Stomach smooth muscle (tissue), 2 donors: ENCODE data around the gene NCOR1.
A peak's percentile ranks its signal among the peaks of the same experiment; 100 is the strongest.
"Not testable (repeated sequence)": the region's sequence is repeated elsewhere in the genome, so short reads cannot be mapped to it uniquely, and the experiment has no call there.

ENCODE experiments used
- H3K27ac ChIP-seq: one replicate; pipeline ENCODE4 v1.7.0; 2013; ENCODE audit warnings: mild to moderate bottlenecking, low read length, inconsistent platforms
- H3K27me3 ChIP-seq, 2 donors: one replicate each; pipeline ENCODE4 v1.7.0; 2013; ENCODE audit warnings: low read length in 2 of 2; ENCODE audit not compliant: insufficient read depth in 2 of 2, control insufficient read depth in 1 of 2
- H3K36me3 ChIP-seq, 2 donors: one replicate each; pipeline ENCODE4 v1.7.0; 2013; ENCODE audit warnings: low read length in 2 of 2; ENCODE audit not compliant: control insufficient read depth in 2 of 2, insufficient read depth in 2 of 2
- H3K4me1 ChIP-seq: one replicate; pipeline ENCODE4 v1.7.0; 2013; ENCODE audit warnings: low read length; ENCODE audit not compliant: control insufficient read depth, insufficient read depth
- H3K4me3 ChIP-seq, 2 donors: one replicate each; pipeline ENCODE4 v1.7.0; 2013; ENCODE audit warnings: low read length in 2 of 2
- H3K9ac ChIP-seq, 2 donors: one replicate each; pipeline ENCODE4 v1.7.0; 2013; ENCODE audit warnings: low read length in 2 of 2, mild to moderate bottlenecking in 1 of 2
- H3K9me3 ChIP-seq, 2 donors: one replicate each; pipeline ENCODE4 v1.7.0; 2013; ENCODE audit warnings: low read length in 2 of 2; ENCODE audit not compliant: control insufficient read depth in 2 of 2
- donor health status: healthy.
- donor health status: Pancreatic carcinoma.

Gene NCOR1

DNA sequence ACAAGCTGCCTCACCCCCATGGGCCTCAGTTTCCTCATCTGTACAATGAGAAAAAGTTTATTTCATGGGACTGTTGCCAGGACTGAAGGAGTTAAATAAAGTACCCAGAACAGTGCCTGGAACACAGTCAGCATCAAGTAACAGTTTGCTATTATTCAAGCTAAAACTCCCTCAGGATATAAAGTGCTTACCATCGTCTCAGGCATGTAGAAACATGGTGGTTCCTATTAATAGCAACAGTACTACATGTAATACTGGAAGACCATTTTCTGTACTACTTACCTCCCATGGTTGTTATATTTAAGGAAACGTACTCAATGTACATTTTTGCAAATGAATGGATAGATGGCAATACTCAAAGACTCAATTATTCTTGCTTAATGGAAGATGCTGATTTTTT is 93.4 kb downstream of the NCOR1 start:
- no peaks in the 10 kb centered on the region for H3K4me1 ChIP-seq
- peaks cover 14 to 37% of the 10 kb centered on the region in 2 donors for H3K36me3 ChIP-seq
- H3K27me3 ChIP-seq, result no peaks in the 10 kb centered on the region
- H3K4me3 ChIP-seq, result no peak overlapping the region
- H3K9ac ChIP-seq, result no peak overlapping the region
- H3K27ac ChIP-seq, result no peak overlapping the region
- no peaks in the 10 kb centered on the region for H3K9me3 ChIP-seq

DNA sequence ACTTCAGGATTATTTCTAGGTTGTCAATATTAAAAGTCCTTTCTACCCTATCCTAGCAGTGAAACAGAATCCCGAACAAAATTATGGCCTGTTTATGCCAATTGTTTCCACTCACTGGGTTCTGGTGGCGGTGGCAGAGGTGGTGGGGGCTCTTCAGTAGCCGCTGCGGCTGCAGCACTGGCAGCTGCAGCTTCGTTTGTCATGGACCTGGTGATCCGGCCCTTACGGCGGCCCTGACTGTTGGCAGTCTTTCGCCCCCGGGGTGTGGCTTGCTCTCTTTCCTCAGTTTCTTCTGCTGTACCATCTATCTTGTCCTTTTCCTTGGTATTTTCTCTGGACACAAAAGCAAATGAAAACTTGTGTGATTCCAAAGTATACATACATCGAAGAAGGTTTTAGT is 94.4 kb downstream of the NCOR1 start:
- Histone ChIP-seq H3K27ac (no peak overlapping the region), H3K36me3 (peaks cover 14 to 34% of the 10 kb centered on the region in 2 donors), H3K9ac (no peak overlapping the region), H3K27me3 (no peaks in the 10 kb centered on the region), H3K9me3 (no peaks in the 10 kb centered on the region), H3K4me3 (no peak overlapping the region), H3K4me1 (no peaks in the 10 kb centered on the region)

DNA sequence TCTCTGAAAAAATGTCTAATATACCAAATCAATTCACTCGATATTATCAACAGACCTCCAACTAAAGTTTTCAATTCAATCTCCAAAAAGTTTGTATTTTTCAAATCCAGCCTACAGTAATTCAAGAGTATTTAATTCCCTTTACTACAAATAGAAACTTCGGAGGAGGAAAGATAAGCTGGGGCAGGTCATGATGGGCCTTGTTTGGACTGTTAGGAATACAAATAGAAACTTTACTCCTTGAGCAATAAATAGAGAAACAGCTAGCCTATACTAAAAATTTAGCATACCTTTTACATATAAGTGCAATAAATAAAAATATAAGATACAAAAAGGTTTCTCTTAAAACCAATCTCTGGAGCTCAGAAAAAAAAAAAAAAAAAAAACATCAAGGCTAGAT is 98.2 kb downstream of the NCOR1 start:
- Histone ChIP-seq H3K36me3 (peaks cover 19 to 45% of the 10 kb centered on the region in 2 donors), H3K9me3 (no peaks in the 10 kb centered on the region), H3K4me1 (no peaks in the 10 kb centered on the region), H3K27ac (no peak overlapping the region), H3K4me3 (no peak overlapping the region), H3K27me3 (no peaks in the 10 kb centered on the region), H3K9ac (no peak overlapping the region)

DNA sequence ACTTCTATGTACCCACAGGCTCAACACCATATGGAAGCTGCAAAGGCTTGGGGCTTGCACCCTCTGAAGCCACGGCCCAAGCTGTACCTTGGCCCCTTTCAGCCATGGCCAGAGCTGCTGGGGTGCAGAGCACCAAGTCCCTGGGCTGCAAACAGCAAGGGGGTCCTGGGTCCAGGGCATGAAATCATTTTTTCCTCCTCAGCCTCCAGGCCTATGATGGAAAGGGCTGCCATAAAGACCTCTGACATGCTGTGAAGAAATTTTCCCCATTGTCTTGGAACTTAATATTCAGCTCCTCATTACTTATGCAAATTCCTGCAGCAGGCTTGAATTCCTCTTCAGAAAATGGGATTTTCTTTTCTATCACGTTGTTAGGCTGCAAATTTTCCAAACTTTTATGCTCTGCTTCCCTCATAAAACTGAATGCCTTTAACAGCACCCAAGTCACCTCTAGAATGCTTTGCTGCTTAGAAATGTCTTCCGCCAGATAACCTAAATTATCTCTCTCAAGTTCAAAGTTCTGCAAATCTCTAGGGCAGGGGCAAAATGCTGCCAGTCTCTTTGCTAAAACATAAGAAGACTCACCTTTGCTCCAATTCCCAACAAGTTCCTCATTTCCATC is 100.1 kb downstream of the NCOR1 start:
- not testable (repeated sequence) for H3K9ac ChIP-seq, H3K4me1 ChIP-seq, H3K9me3 ChIP-seq, H3K4me3 ChIP-seq, H3K27me3 ChIP-seq, H3K27ac ChIP-seq
- H3K36me3 ChIP-seq, result peaks cover 16 to 39% of the 10 kb centered on the region in 2 donors

DNA sequence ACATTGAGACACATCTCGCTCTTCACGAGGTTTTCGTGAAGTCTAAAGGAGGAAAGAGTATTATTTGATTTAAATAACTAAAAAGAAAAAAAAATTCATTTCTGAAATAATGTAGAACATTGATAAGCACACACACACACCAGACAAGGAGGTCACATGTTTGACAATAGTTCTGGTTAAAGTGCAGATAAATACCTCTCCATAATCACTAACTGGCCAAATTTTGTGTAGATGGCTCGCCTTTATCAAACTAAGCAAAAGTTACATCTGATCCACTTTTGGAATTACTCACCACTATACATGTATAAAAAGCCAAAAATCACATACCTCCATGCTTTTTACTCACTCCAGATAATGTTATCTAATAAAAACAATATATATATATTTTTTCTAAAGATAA is 106.5 kb downstream of the NCOR1 start:
- peaks cover 3% of the 10 kb centered on the region for H3K4me1 ChIP-seq
- no peak overlapping the region for H3K9ac ChIP-seq
- no peak overlapping the region for H3K4me3 ChIP-seq
- H3K27ac ChIP-seq, result no peak overlapping the region
- H3K9me3 ChIP-seq, result no peaks in the 10 kb centered on the region
- H3K36me3 ChIP-seq, result peaks cover 0 to 5% of the 10 kb centered on the region in 2 donors
- H3K27me3 ChIP-seq, result no peaks in the 10 kb centered on the region

GRCh38 chr17:16108386-16108785 is 106.9 kb downstream of the NCOR1 start:
- Histone ChIP-seq H3K4me3 (no peak overlapping the region), H3K36me3 (peaks cover 0 to 6% of the 10 kb centered on the region in 2 donors), H3K27ac (no peak overlapping the region), H3K27me3 (no peaks in the 10 kb centered on the region), H3K9me3 (no peaks in the 10 kb centered on the region), H3K9ac (no peak overlapping the region), H3K4me1 (peaks cover 3% of the 10 kb centered on the region)

DNA sequence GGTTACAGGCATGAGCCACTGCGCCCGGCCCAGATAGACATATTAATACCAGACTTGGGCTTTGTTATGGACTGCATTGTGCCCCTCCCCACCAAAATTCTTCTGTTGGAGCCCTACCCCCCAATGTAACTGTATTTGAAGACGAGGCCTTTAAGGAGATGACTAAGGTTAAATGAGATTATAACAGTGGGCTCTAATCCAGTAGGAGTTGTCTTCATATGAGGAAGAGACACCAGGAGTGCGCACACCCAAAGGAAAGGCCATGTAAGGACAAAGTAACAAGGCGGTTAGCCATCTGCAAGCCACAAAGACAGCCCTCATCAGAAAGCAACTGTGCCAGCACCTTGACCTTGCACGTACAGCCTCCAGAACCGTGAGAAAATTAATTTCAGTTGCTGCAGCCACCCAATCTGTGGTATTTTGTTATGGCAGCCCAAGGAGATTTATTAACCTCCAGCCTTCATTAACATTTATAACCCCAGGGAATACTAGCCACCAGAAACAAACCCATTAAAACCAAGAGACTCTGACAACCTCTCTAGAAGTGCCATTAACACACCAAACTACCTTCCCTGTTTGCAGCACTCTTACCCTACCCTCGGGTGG is 108.1 kb downstream of the NCOR1 start:
- peak overlapping the region; percentile 11 for H3K27ac ChIP-seq
- H3K36me3 ChIP-seq, result peaks cover 0 to 8% of the 10 kb centered on the region in 2 donors
- no peak overlapping the region for H3K4me3 ChIP-seq
- H3K4me1 ChIP-seq, result peaks cover 3% of the 10 kb centered on the region
- H3K27me3 ChIP-seq, result no peaks in the 10 kb centered on the region
- H3K9me3 ChIP-seq, result no peaks in the 10 kb centered on the region
- H3K9ac ChIP-seq, result no peak overlapping the region

DNA sequence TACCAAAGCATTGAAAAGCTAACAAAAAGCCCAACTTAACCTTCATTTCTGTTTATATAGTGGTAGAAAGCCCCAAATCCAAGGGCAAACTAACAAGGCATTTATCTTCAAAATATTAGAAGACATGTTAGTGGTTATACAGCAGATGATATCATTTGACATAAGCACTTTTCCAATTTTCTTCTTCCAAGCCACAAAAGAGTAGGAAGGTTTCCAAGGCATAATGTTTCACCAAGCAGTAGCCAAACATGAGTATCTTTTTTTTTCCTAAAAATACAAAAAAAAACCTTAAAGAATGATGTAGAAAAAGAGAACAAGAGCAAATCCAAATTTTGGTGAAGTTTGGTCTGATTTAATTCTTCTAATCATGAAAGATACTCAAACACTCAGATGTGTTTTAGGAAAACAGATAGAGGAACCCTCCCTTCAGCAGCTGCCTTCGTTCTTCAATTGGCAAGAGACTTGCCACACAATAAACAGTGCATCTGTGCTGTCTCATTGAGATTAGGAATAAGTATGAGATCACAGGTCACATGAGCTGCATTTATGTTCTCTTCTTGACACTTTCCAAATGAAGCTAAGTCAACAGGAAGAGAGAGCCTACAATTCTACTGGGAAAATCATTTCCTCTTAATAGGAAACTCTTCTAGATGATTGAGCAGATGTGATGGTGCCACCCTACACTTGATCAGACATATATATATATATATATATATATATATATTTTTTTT is 109.0 kb downstream of the NCOR1 start:
- H3K27me3 ChIP-seq, result no peaks in the 10 kb centered on the region

DNA sequence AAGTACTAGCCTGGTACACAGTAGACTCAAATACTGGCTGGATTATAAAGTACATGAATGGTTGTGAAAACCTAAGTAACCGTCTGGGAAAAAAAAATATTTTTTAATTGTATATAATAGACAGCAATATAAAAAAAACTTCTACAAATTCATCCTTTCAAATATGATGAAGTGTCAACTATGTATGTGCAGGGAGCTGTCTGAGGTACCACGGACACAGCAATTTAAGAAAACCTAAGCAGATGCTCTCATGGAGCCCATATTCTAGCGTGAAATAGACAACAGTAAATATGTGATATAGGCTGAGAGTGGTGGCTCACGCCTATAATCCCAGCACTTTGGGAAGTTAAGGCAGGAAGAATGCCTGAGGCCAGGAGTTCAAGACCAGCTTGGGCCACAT is 111.1 kb downstream of the NCOR1 start:
- Histone ChIP-seq H3K27me3 (no peaks in the 10 kb centered on the region), H3K9me3 (no peaks in the 10 kb centered on the region), H3K9ac (no peak overlapping the region), H3K4me3 (no peak overlapping the region), H3K4me1 (peaks cover 3% of the 10 kb centered on the region), H3K36me3 (peaks cover 8 to 18% of the 10 kb centered on the region in 2 donors), H3K27ac (no peak overlapping the region)

More for the DNA sequence above, 109.0 kb downstream of the NCOR1 start:
- H3K27ac ChIP-seq, result no peak overlapping the region
- H3K4me1 ChIP-seq, result peaks cover 3% of the 10 kb centered on the region
- H3K4me3 ChIP-seq, result no peak overlapping the region
- peaks cover 3 to 12% of the 10 kb centered on the region in 2 donors for H3K36me3 ChIP-seq
- H3K9me3 ChIP-seq, result no peaks in the 10 kb centered on the region
- H3K9ac ChIP-seq, result no peak overlapping the region

- Histone ChIP-seq H3K4me1 (no peaks in the 10 kb centered on the region), H3K9me3 (no peaks in the 10 kb centered on the region), H3K27ac (no peak overlapping the region), H3K9ac (no peak overlapping the region), H3K27me3 (no peaks in the 10 kb centered on the region), H3K4me3 (no peak overlapping the region), H3K36me3 (peaks cover 23 to 36% of the 10 kb centered on the region in 2 donors)
Measured at GRCh38 chr17:16101440-16101839, 113.9 kb downstream of the NCOR1 start.
